Mesendoderm (in vitro differentiated cells): ENCODE results near the gene PLCL2.
"Not testable (repeated sequence)": the region's sequence is repeated elsewhere in the genome, so short reads cannot be mapped to it uniquely, and the experiment has no call there.

Source experiments
- DNase-seq: peaks from one replicate; pipeline ENCODE4 v3.0.0; 2013
- H2AK5ac ChIP-seq: 2 replicates; pipeline ENCODE4 v1.6.1; 2013; ENCODE audit warnings: low read length, inconsistent platforms
- H2BK120ac ChIP-seq: 2 replicates; pipeline ENCODE4 v1.6.1; 2013; ENCODE audit warnings: low read depth, mild to moderate bottlenecking, low read length, moderate library complexity, mixed read lengths
- H2BK15ac ChIP-seq: replicated peaks from 2 replicates; pipeline ENCODE4 v1.6.1; 2013; ENCODE audit warnings: low read depth, mild to moderate bottlenecking, moderate library complexity
- H2BK5ac ChIP-seq: 2 replicates; pipeline ENCODE4 v1.6.1; 2013; ENCODE audit warnings: low read length, inconsistent platforms
- H3K18ac ChIP-seq: 2 replicates; pipeline ENCODE4 v1.6.1; 2013; ENCODE audit warnings: mild to moderate bottlenecking, low read length, mixed read lengths
- H3K23ac ChIP-seq: one replicate; pipeline ENCODE4 v1.6.1; 2013; ENCODE audit warnings: low read length
- H3K27ac ChIP-seq: 2 replicates; pipeline ENCODE4 v1.5.1; 2013; ENCODE audit warnings: low read depth, mild to moderate bottlenecking, inconsistent platforms, low read length, moderate library complexity
- H3K27me3 ChIP-seq: 2 replicates; pipeline ENCODE4 v1.6.1; 2013; ENCODE audit warnings: low read length, control low read depth, mild to moderate bottlenecking, inconsistent platforms; ENCODE audit not compliant: insufficient read depth, poor library complexity
- H3K36me3 ChIP-seq: 2 replicates; pipeline ENCODE4 v1.6.1; 2013; ENCODE audit warnings: low read length, inconsistent platforms; ENCODE audit not compliant: control insufficient read depth, insufficient read depth
- H3K4ac ChIP-seq: one replicate; pipeline ENCODE4 v1.6.1; 2013; ENCODE audit warnings: low read depth, mild to moderate bottlenecking, low read length, moderate library complexity
- H3K4me1 ChIP-seq: 2 replicates; pipeline ENCODE4 v1.6.1; 2013; ENCODE audit warnings: low read depth, low read length, inconsistent platforms; ENCODE audit not compliant: control insufficient read depth
- H3K4me2 ChIP-seq: 2 replicates; pipeline ENCODE4 v1.6.1; 2013; ENCODE audit warnings: low read length
- H3K4me3 ChIP-seq: 2 replicates; pipeline ENCODE4 v1.5.1; 2013; ENCODE audit warnings: mild to moderate bottlenecking, low read length
- H3K56ac ChIP-seq: one replicate; pipeline ENCODE4 v1.6.1; 2013; ENCODE audit warnings: low read length
- H3K79me1 ChIP-seq: 2 replicates; pipeline ENCODE4 v1.6.1; 2013; ENCODE audit warnings: low read length, inconsistent platforms
- H3K79me2 ChIP-seq: 2 replicates; pipeline ENCODE4 v1.6.1; 2013; ENCODE audit warnings: mild to moderate bottlenecking, low read length; ENCODE audit not compliant: control insufficient read depth, insufficient read depth
- H3K9ac ChIP-seq: 2 replicates; pipeline ENCODE4 v1.6.1; 2013; ENCODE audit warnings: low read length, inconsistent platforms
- H4K5ac ChIP-seq: one replicate; pipeline ENCODE4 v1.6.1; 2013; ENCODE audit warnings: low read length
- H4K8ac ChIP-seq: one replicate; pipeline ENCODE4 v1.6.1; 2013; ENCODE audit warnings: low read depth, mild to moderate bottlenecking, control low read depth, low read length, moderate library complexity
- whole genome bisulfite sequencing: extraction: QIAGEN DNeasy Blood & Tissue Kit; methylation state at CpG from one replicate; pipeline ENCODE4 v1.1.7; 2013; ENCODE audit warnings: low lambda C conversion rate, missing lambda C conversion rate; ENCODE audit not compliant: insufficient coverage; ENCODE audit errors: extremely low coverage; 5-methylcytosine and 5-hydroxymethylcytosine counted together

Gene PLCL2

GRCh38 chr3:16950845-16951244 lies 66.1 kb downstream of the PLCL2 start:
- Histone ChIP-seq H3K4me3 (no peak overlapping the region), H2BK5ac (no peak overlapping the region), H3K4ac (no peak overlapping the region), H2BK15ac (no peak overlapping the region), H3K27me3 (no peaks in the 10 kb centered on the region), H3K36me3 (no peaks in the 10 kb centered on the region), H2AK5ac (no peak overlapping the region), H3K27ac (no peak overlapping the region), H3K56ac (no peak overlapping the region), H3K9ac (no peak overlapping the region), H3K23ac (no peak overlapping the region), H3K79me2 (no peaks in the 10 kb centered on the region), H4K8ac (no peak overlapping the region), H3K18ac (no peak overlapping the region), H2BK120ac (no peak overlapping the region), H3K4me1 (no peaks in the 10 kb centered on the region), H3K4me2 (no peak overlapping the region), H3K79me1 (no peaks in the 10 kb centered on the region), H4K5ac (no peak overlapping the region)
- DNase-seq = no peak
- no CpG with 5 or more reads among the region's 1 CpG for WGBS

- not testable (repeated sequence) for H3K4me2 ChIP-seq, H3K56ac ChIP-seq, H3K4me3 ChIP-seq, H3K79me2 ChIP-seq, H4K8ac ChIP-seq, H3K27me3 ChIP-seq, H2BK5ac ChIP-seq, H3K9ac ChIP-seq, H3K4ac ChIP-seq, H2AK5ac ChIP-seq, H4K5ac ChIP-seq, H3K23ac ChIP-seq, H3K4me1 ChIP-seq, H3K79me1 ChIP-seq, H2BK120ac ChIP-seq, H3K18ac ChIP-seq, H3K27ac ChIP-seq, H2BK15ac ChIP-seq, H3K36me3 ChIP-seq, DNase-seq
- WGBS = no CpG with 5 or more reads among the region's 3 CpGs
Observed at GRCh38 chr3:16957852-16958251, 73.1 kb downstream of the PLCL2 start.

GRCh38 chr3:16960125-16960524 lies 75.4 kb downstream of the PLCL2 start:
- Histone ChIP-seq H3K79me2 (no peaks in the 10 kb centered on the region), H3K23ac (no peak overlapping the region), H4K8ac (no peak overlapping the region), H2BK15ac (no peak overlapping the region), H2BK120ac (no peak overlapping the region), H3K4ac (no peak overlapping the region), H3K36me3 (no peaks in the 10 kb centered on the region), H3K79me1 (no peaks in the 10 kb centered on the region), H3K4me2 (no peak overlapping the region), H3K27ac (no peak overlapping the region), H3K27me3 (no peaks in the 10 kb centered on the region), H3K56ac (no peak overlapping the region), H3K4me3 (no peak overlapping the region), H3K4me1 (no peaks in the 10 kb centered on the region), H2AK5ac (no peak overlapping the region), H3K18ac (no peak overlapping the region), H2BK5ac (no peak overlapping the region), H4K5ac (no peak overlapping the region), H3K9ac (no peak overlapping the region)
- DNase-seq = no peak
- WGBS = no CpG with 5 or more reads among the region's 2 CpGs

- H3K4ac ChIP-seq = no peak overlapping the region
- H3K4me1 ChIP-seq = no peaks in the 10 kb centered on the region
- no peak overlapping the region for H2BK5ac ChIP-seq
- H2AK5ac ChIP-seq = no peak overlapping the region
- no peak overlapping the region for H3K23ac ChIP-seq
- H3K4me2 ChIP-seq = no peak overlapping the region
- H4K5ac ChIP-seq = no peak overlapping the region
- H3K4me3 ChIP-seq = no peak overlapping the region
- H3K18ac ChIP-seq = no peak overlapping the region
- no peak overlapping the region for H3K9ac ChIP-seq
- no peaks in the 10 kb centered on the region for H3K79me2 ChIP-seq
- no peak overlapping the region for H2BK15ac ChIP-seq
- H3K36me3 ChIP-seq = no peaks in the 10 kb centered on the region
- no CpG with 5 or more reads among the region's 4 CpGs for WGBS
- H3K79me1 ChIP-seq = no peaks in the 10 kb centered on the region
- no peak overlapping the region for H3K56ac ChIP-seq
- H3K27me3 ChIP-seq = no peaks in the 10 kb centered on the region
- no peak overlapping the region for H3K27ac ChIP-seq
- H2BK120ac ChIP-seq = no peak overlapping the region
- no peak overlapping the region for H4K8ac ChIP-seq
- peak; percentile 46 for DNase-seq
Observed at GRCh38 chr3:16961621-16962205, 77.0 kb downstream of the PLCL2 start.

GRCh38 chr3:16975083-16975482 lies 90.3 kb downstream of the PLCL2 start:
- no peak overlapping the region for H3K4ac ChIP-seq
- no peak overlapping the region for H3K4me3 ChIP-seq
- H3K56ac ChIP-seq = no peak overlapping the region
- H4K8ac ChIP-seq = no peak overlapping the region
- H3K4me1 ChIP-seq = no peaks in the 10 kb centered on the region
- no peak overlapping the region for H4K5ac ChIP-seq
- WGBS = no CpG with 5 or more reads among the region's 3 CpGs
- no peaks in the 10 kb centered on the region for H3K36me3 ChIP-seq
- H3K79me1 ChIP-seq = no peaks in the 10 kb centered on the region
- H3K4me2 ChIP-seq = no peak overlapping the region
- no peak overlapping the region for H2BK15ac ChIP-seq
- H2AK5ac ChIP-seq = no peak overlapping the region
- no peaks in the 10 kb centered on the region for H3K27me3 ChIP-seq
- H3K18ac ChIP-seq = no peak overlapping the region
- no peak overlapping the region for H2BK120ac ChIP-seq
- H2BK5ac ChIP-seq = no peak overlapping the region
- H3K79me2 ChIP-seq = no peaks in the 10 kb centered on the region
- DNase-seq = no peak
- H3K9ac ChIP-seq = no peak overlapping the region
- H3K23ac ChIP-seq = no peak overlapping the region
- no peak overlapping the region for H3K27ac ChIP-seq

- H2BK5ac ChIP-seq = no peak overlapping the region
- no peak overlapping the region for H3K27ac ChIP-seq
- H3K27me3 ChIP-seq = no peaks in the 10 kb centered on the region
- H3K4me1 ChIP-seq = no peaks in the 10 kb centered on the region
- no peak overlapping the region for H2BK15ac ChIP-seq
- H3K4me2 ChIP-seq = no peak overlapping the region
- H3K56ac ChIP-seq = no peak overlapping the region
- H4K5ac ChIP-seq = no peak overlapping the region
- no peak overlapping the region for H2BK120ac ChIP-seq
- no peak overlapping the region for H3K4ac ChIP-seq
- no peaks in the 10 kb centered on the region for H3K79me1 ChIP-seq
- no peaks in the 10 kb centered on the region for H3K36me3 ChIP-seq
- H3K18ac ChIP-seq = no peak overlapping the region
- DNase-seq = no peak
- no CpG with 5 or more reads among the region's 4 CpGs for WGBS
- H4K8ac ChIP-seq = no peak overlapping the region
- no peak overlapping the region for H3K23ac ChIP-seq
- H3K4me3 ChIP-seq = no peak overlapping the region
- no peak overlapping the region for H3K9ac ChIP-seq
- no peak overlapping the region for H2AK5ac ChIP-seq
- no peaks in the 10 kb centered on the region for H3K79me2 ChIP-seq
Observed at GRCh38 chr3:16978234-16978920, 93.6 kb downstream of the PLCL2 start.
